Fibroblast of the aortic adventitia (primary cell): Measurements from ENCODE around the gene PDE11A. TPM values are rescaled to one million over a fixed set of nuclear protein-coding genes. Genes with fewer than 3 reads are reported as not detected.

Experiments used
- DNase-seq: peaks from one replicate; pipeline ENCODE4 v3.0.0-alpha.2; 2010; ENCODE audit warnings: low read depth
- H3K4me3 ChIP-seq: 2 replicates; pipeline ENCODE4 v1.5.1; 2011; ENCODE audit warnings: low read depth, mild to moderate bottlenecking, control low read depth, low read length, moderate library complexity
- total RNA-seq: library from RNA; depleted of rRNA; stranded (reverse); fragments of >200 nt; gene quantifications from 2 replicates; pipeline ENCODE4 v1.2.3, GENCODE V29; 2012; ENCODE audit warnings: low replicate concordance
- TF ChIP-seq, protein P1 (sequence below): IDR thresholded peaks from 2 replicates; pipeline ENCODE4 v1.5.1; 2011; ENCODE audit warnings: mild to moderate bottlenecking, low read length, control low read depth, inconsistent platforms; ENCODE audit not compliant: insufficient read depth

PDE11A gene
- total RNA-seq, 1 donor: not detected

DNA sequence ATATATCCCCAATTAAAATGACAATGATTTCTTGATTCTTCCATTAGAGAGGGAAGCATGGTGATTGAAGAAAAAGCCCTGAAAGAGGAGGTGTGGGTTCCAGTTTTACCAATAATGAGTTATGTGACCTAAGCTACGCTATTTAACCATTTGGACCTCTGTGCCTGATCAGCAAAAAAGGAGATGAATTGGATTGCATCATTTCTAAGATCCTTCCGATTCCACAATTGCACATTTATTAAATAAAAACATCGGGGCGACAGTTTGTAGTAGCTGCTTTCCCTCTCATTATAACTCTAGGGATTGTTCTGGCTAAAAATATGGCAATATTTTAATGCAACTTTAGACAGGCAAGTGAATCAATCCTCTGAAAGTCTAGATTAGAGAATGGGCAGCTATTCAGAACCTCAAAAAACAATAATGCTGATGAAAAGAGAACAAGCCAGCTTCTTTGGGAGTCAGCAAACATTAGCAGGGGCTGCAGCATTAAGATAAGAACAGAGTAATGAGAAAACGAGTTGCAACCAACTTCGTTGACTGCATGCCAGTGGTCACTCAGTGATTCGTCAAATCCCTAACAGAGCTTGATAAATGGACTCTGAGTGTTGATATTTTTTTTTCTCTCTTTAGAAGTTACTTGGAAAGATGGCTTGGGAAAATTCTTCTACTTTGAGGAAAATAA, 378.8 kb downstream of the PDE11A start:
- no peak overlapping the region for H3K4me3 ChIP-seq
- TF ChIP-seq, protein P1, sequence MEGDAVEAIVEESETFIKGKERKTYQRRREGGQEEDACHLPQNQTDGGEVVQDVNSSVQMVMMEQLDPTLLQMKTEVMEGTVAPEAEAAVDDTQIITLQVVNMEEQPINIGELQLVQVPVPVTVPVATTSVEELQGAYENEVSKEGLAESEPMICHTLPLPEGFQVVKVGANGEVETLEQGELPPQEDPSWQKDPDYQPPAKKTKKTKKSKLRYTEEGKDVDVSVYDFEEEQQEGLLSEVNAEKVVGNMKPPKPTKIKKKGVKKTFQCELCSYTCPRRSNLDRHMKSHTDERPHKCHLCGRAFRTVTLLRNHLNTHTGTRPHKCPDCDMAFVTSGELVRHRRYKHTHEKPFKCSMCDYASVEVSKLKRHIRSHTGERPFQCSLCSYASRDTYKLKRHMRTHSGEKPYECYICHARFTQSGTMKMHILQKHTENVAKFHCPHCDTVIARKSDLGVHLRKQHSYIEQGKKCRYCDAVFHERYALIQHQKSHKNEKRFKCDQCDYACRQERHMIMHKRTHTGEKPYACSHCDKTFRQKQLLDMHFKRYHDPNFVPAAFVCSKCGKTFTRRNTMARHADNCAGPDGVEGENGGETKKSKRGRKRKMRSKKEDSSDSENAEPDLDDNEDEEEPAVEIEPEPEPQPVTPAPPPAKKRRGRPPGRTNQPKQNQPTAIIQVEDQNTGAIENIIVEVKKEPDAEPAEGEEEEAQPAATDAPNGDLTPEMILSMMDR: no peak
- peak; percentile 1 for DNase-seq

DNA sequence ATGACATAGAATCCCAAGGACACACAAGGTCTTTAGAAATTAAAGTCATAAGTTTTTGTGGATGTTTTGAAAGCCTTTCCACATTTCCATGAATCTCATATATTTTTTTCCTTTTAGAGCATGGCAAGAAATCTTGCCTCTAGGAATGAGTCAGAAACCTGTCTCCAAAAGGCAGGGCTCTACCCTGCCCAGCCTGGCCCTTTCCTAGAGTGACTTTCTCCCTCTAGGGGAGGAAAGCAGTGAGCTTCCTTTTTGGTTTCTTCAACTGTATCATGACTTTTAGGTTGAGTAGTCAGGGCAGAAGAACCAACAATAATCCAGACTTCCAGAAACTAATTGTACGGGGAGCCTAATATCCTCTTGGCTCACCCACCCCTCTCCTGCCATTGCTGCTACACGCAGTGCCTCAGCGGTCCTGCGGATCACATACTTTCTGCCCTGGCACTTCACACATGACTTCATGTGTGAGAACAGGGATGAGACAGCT, 379.8 kb downstream of the PDE11A start:
- H3K4me3 ChIP-seq: no peak overlapping the region
- TF ChIP-seq, protein P1: no peak
- no peak for DNase-seq

DNA sequence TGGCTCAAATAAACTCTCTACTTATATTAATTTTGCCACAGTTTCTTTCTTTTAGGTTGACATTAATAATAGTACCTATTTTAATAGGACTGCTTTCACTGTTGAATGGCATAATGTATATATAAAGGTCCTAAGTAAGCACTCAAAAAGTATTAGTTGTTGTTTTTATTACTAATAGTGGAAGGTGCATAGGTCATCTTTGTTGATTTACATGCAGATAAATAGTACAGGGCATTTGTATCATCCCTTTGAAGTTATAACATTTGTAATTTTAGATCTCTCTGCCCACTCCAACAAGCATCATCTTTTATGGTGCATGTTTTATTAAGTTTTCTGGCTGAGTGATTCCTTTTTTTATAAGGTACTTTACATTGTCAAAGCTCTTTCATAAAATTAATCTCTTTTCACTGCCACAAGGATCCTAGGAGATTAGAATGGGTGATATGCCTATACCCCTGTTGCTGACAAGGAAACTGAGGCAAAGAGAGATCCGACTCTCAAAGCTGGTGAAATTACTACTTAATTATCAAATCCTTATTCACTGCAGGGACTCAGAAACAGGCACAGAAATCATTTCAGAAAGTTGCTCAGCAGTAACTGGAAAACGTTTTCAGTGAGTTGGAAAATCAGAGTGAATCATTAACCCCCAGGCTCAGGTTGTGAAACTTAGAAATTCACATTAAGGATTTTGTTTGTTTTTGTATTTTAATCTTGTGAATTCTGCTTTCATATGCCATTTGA, 380.4 kb downstream of the PDE11A start:
- DNase-seq: no peak
- TF ChIP-seq, protein P1: no peak
- H3K4me3 ChIP-seq: no peak overlapping the region

DNA sequence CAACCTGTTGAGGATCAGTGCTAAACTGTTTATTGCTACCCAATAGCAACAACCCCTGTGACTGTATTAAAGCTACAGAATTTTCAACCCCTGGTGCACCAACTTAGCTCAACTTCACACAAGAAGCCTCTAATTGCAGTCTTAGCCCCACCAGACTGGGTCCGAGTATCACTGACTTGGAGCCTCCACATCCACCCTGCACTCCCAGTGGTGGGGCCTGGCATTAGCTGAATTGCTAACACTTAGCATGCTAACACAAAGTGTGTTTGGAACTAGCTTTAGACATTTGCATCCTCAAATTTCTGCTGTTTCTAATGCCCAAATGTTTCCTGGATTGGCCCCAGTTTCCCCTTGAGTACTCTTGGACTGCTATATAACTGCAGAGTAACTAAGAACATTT, 381.4 kb downstream of the PDE11A start:
- H3K4me3 ChIP-seq: no peak overlapping the region
- TF ChIP-seq, protein P1: no peak
- no peak for DNase-seq

DNA sequence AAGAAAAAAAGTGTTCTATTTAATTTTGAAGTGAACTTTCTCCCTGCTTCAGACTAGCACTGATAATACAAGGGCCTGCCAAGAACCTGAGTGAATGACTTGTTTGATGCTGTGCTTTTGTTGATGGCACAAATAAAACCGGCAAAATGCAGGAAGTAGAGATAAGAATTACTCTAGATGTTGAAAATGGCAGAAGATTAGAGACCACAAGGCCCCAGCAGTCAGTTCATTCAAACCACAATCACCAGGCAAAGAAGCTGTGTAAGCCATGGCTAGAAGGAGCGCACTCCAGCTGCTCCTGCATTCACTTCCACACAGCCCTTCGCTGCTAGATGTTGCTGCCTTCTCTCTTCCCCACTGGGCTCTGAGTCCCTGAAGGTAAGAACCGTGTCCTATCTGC, 383.0 kb downstream of the PDE11A start:
- no peak for DNase-seq
- H3K4me3 ChIP-seq: no peak overlapping the region
- TF ChIP-seq, protein P1: no peak

DNA sequence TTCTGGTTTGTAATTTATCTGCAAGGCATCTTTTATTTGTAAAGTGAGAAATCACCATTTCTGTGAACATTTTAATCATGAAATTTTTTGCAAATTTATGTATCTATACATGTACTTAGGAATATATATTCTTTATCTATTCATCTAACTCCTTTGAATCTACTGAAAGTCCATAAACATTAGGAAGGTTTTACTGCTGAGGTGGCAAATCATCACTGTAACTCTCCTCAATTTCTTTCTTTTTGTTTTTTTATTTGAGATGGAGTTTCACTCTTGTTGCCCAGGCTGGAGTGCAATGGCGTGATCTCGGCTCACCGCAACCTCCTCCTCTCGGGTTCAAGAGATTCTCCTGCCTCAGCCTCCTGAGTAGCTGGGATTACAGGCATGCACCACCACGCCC, 383.7 kb downstream of the PDE11A start:
- DNase-seq: no peak
- no peak overlapping the region for H3K4me3 ChIP-seq
- TF ChIP-seq, protein P1: no peak
